Stimulated activated CD8-positive, alpha-beta memory T cell treated with anti-CD3 and anti-CD28 coated beads, Interleukin-15, amount 100 ng/mL, for 4 hours (primary cell): ENCODE measurements around the gene UNC79.

Experiments used
- DNase-seq, 2 donors: peaks; one replicate each; pipeline ENCODE4 v3.0.0-alpha.2; 2020; ENCODE audit warnings: low read depth in 2 of 2

The UNC79 gene

GRCh38 chr14:93727039-93727740 lies 296.5 kb downstream of the UNC79 start:
- DNase-seq: no peak

- DNase-seq: no peak
These were observed 297.3 kb downstream of the UNC79 start for GRCh38 chr14:93727917-93728650.

GRCh38 chr14:93728651-93729016 lies 297.9 kb downstream of the UNC79 start:
- no peak for DNase-seq

- DNase-seq: no peak
These were observed 299.3 kb downstream of the UNC79 start for GRCh38 chr14:93729993-93730392.

- no peak for DNase-seq
These were observed 301.0 kb downstream of the UNC79 start for GRCh38 chr14:93731753-93732152.

GRCh38 chr14:93732524-93732923 lies 301.8 kb downstream of the UNC79 start:
- DNase-seq: no peak

GRCh38 chr14:93733231-93733630 lies 302.5 kb downstream of the UNC79 start:
- no peak for DNase-seq

- DNase-seq: no peak
These were observed 302.9 kb downstream of the UNC79 start for GRCh38 chr14:93733631-93734030.

GRCh38 chr14:93734086-93734822 lies 303.5 kb downstream of the UNC79 start:
- DNase-seq: no peak

- DNase-seq: no peak
These were observed 304.5 kb downstream of the UNC79 start for GRCh38 chr14:93735206-93735605.

GRCh38 chr14:93736378-93737014 lies 305.8 kb downstream of the UNC79 start:
- no peak for DNase-seq

- no peak for DNase-seq
These were observed 306.9 kb downstream of the UNC79 start for GRCh38 chr14:93737634-93738033.

GRCh38 chr14:93741556-93742230 lies 311.0 kb downstream of the UNC79 start:
- no peak for DNase-seq

GRCh38 chr14:93742761-93743160 lies 312.0 kb downstream of the UNC79 start:
- no peak for DNase-seq

GRCh38 chr14:93743270-93744060 lies 312.7 kb downstream of the UNC79 start:
- no peak for DNase-seq

GRCh38 chr14:93744176-93744575 lies 313.4 kb downstream of the UNC79 start:
- DNase-seq: no peak

GRCh38 chr14:93744876-93745275 lies 314.1 kb downstream of the UNC79 start:
- DNase-seq: no peak

- no peak for DNase-seq
These were observed 315.0 kb downstream of the UNC79 start for GRCh38 chr14:93745603-93746273.

GRCh38 chr14:93747102-93747501 lies 316.4 kb downstream of the UNC79 start:
- no peak for DNase-seq

GRCh38 chr14:93747560-93747959 lies 316.8 kb downstream of the UNC79 start:
- DNase-seq: no peak
